ENCODE measurements around the gene CCT6A. TPM values are rescaled to one million over a fixed set of nuclear protein-coding genes. Genes with fewer than 3 reads are reported as not detected.
"Not testable (repeated sequence)": the region's sequence is repeated elsewhere in the genome, so short reads cannot be mapped to it uniquely, and the experiment has no call there.

The CCT6A gene
- polyA plus RNA-seq (ENCODE audit: insufficient read length in 3 of 3), result 100 to 1,000 TPM; 206 to 245 (median 233) TPM
- long read RNA-seq, donor 1, transcript CCT6A-201 (14 exons, 2,719 nt), result major isoform, 28 of 120 reads
- long read RNA-seq, donor 1, partial matches to known transcripts, result 84 of 120 reads
- long read RNA-seq, donor 1, other reads (novel, unspliced or antisense), result 0 of 120 reads
- long read RNA-seq, donor 2, transcript CCT6A-201 (14 exons, 2,719 nt), result major isoform, 28 of 101 reads
- long read RNA-seq, donor 2, partial matches to known transcripts, result 65 of 101 reads
- long read RNA-seq, donor 2, other reads (novel, unspliced or antisense), result 0 of 101 reads
- long read RNA-seq, donor 3, transcript CCT6A-201 (14 exons, 2,719 nt), result major isoform, 47 of 144 reads
- long read RNA-seq, donor 3, partial matches to known transcripts, result 94 of 144 reads
- long read RNA-seq, donor 3, other reads (novel, unspliced or antisense), result 0 of 144 reads
- long read RNA-seq, donor 4, transcript CCT6A-201 (14 exons, 2,719 nt), result major isoform, 24 of 65 reads
- long read RNA-seq, donor 4, transcript CCT6A-204 (2 exons, 745 nt), result minor isoform, 6 of 65 reads
- long read RNA-seq, donor 4, partial matches to known transcripts, result 32 of 65 reads
- long read RNA-seq, donor 4, other reads (novel, unspliced or antisense), result 0 of 65 reads
- long read RNA-seq, donor 5, result 0 reads
- long read RNA-seq, donor 6, transcript CCT6A-204 (2 exons, 745 nt), result minor isoform, 5 of 120 reads
- long read RNA-seq, donor 6, transcript CCT6A-201 (14 exons, 2,719 nt), result major isoform, 36 of 120 reads
- long read RNA-seq, donor 6, transcript CCT6A-209 (3 exons, 411 nt), result minor isoform, 7 of 120 reads
- long read RNA-seq, donor 6, partial matches to known transcripts, result 71 of 120 reads
- long read RNA-seq, donor 6, other reads (novel, unspliced or antisense), result 0 of 120 reads
- long read RNA-seq, donor 7, transcript CCT6A-201 (14 exons, 2,719 nt), result major isoform, 28 of 126 reads
- long read RNA-seq, donor 7, partial matches to known transcripts, result 92 of 126 reads
- long read RNA-seq, donor 7, other reads (novel, unspliced or antisense), result 0 of 126 reads
- long read RNA-seq, donor 8, result 0 reads
- long read RNA-seq, donor 9, transcript CCT6A-201 (14 exons, 2,719 nt), result major isoform, 43 of 73 reads
- long read RNA-seq, donor 9, partial matches to known transcripts, result 22 of 73 reads
- long read RNA-seq, donor 9, other reads (novel, unspliced or antisense), result 0 of 73 reads
- long read RNA-seq, donor 10, transcript CCT6A-201 (14 exons, 2,719 nt), result major isoform, 37 of 117 reads
- long read RNA-seq, donor 10, partial matches to known transcripts, result 73 of 117 reads
- long read RNA-seq, donor 10, other reads (novel, unspliced or antisense), result 0 of 117 reads
- long read RNA-seq, donor 11, transcript CCT6A-201 (14 exons, 2,719 nt), result major isoform, 35 of 63 reads
- long read RNA-seq, donor 11, partial matches to known transcripts, result 25 of 63 reads
- long read RNA-seq, donor 11, other reads (novel, unspliced or antisense), result 0 of 63 reads
- long read RNA-seq, donor 12, transcript CCT6A-204 (2 exons, 745 nt), result minor isoform, 6 of 59 reads
- long read RNA-seq, donor 12, transcript CCT6A-201 (14 exons, 2,719 nt), result major isoform, 19 of 59 reads
- long read RNA-seq, donor 12, partial matches to known transcripts, result 33 of 59 reads
- long read RNA-seq, donor 12, other reads (novel, unspliced or antisense), result 0 of 59 reads
- long read RNA-seq, donor 13, result 0 reads
- long read RNA-seq, donor 14, transcript CCT6A-201 (14 exons, 2,719 nt), result major isoform, 46 of 88 reads
- long read RNA-seq, donor 14, partial matches to known transcripts, result 35 of 88 reads
- long read RNA-seq, donor 14, other reads (novel, unspliced or antisense), result 0 of 88 reads
- long read RNA-seq, donor 15, transcript CCT6A-201 (14 exons, 2,719 nt), result major isoform, 15 of 31 reads
- long read RNA-seq, donor 15, partial matches to known transcripts, result 11 of 31 reads
- long read RNA-seq, donor 15, other reads (novel, unspliced or antisense), result 0 of 31 reads
- long read RNA-seq, donor 16, transcript CCT6A-201 (14 exons, 2,719 nt), result major isoform, 90 of 236 reads
- long read RNA-seq, donor 16, transcript CCT6A-204 (2 exons, 745 nt), result minor isoform, 26 of 236 reads
- long read RNA-seq, donor 16, transcript CCT6A-202 (13 exons, 2,529 nt), result minor isoform, 5 of 236 reads
- long read RNA-seq, donor 16, transcript CCT6A-209 (3 exons, 411 nt), result minor isoform, 6 of 236 reads
- long read RNA-seq, donor 16, partial matches to known transcripts, result 109 of 236 reads
- long read RNA-seq, donor 16, other reads (novel, unspliced or antisense), result 0 of 236 reads

- peak; percentile 89 to 98 (median 98) for DNase-seq (ENCODE audit: extremely low read depth in 1 of 11, low read depth in 9 of 11, low spot score in 4 of 11)
Measured at GRCh38 chr7:56051339-56052191, at the start of gene CCT6A, which contains the start of gene PSPH. Gene CCT6A (plus strand): TSS chr7:56051765. CDS start chr7:56051849, 84 bp downstream. Gene PSPH (minus strand): TSS chr7:56051444. CDS start chr7:56021212, 30,232 bp downstream.

GRCh38 chr7:56003749-56004148, 47.8 kb upstream of the CCT6A start:
- no peak for DNase-seq (ENCODE audit: extremely low read depth in 1 of 11, low read depth in 9 of 11, low spot score in 4 of 11)

- peak in 5 of 11 donors; percentile 6 to 15 (median 9) for DNase-seq (ENCODE audit: extremely low read depth in 1 of 11, low read depth in 9 of 11, low spot score in 4 of 11)
Measured at GRCh38 chr7:56007167-56007652, 44.4 kb upstream of the CCT6A start.

- no peak for DNase-seq (ENCODE audit: extremely low read depth in 1 of 11, low read depth in 9 of 11, low spot score in 4 of 11)
Measured at GRCh38 chr7:56007891-56008290, 43.7 kb upstream of the CCT6A start.

GRCh38 chr7:56009695-56010094, 41.9 kb upstream of the CCT6A start:
- no peak for DNase-seq (ENCODE audit: extremely low read depth in 1 of 11, low read depth in 9 of 11, low spot score in 4 of 11)

- DNase-seq (ENCODE audit: extremely low read depth in 1 of 11, low read depth in 9 of 11, low spot score in 4 of 11), result not testable (repeated sequence)
Measured at GRCh38 chr7:56017015-56017414, 34.5 kb upstream of the CCT6A start.

GRCh38 chr7:56019501-56019900, 32.1 kb upstream of the CCT6A start:
- DNase-seq (ENCODE audit: extremely low read depth in 1 of 11, low read depth in 9 of 11, low spot score in 4 of 11), result no peak

GRCh38 chr7:56023500-56023899, 28.1 kb upstream of the CCT6A start:
- no peak for DNase-seq (ENCODE audit: extremely low read depth in 1 of 11, low read depth in 9 of 11, low spot score in 4 of 11)

GRCh38 chr7:56026538-56026937, 25.0 kb upstream of the CCT6A start:
- no peak for DNase-seq (ENCODE audit: extremely low read depth in 1 of 11, low read depth in 9 of 11, low spot score in 4 of 11)

- DNase-seq (ENCODE audit: extremely low read depth in 1 of 11, low read depth in 9 of 11, low spot score in 4 of 11), result no peak
Measured at GRCh38 chr7:56028942-56029630, 22.5 kb upstream of the CCT6A start.

- no peak for DNase-seq (ENCODE audit: extremely low read depth in 1 of 11, low read depth in 9 of 11, low spot score in 4 of 11)
Measured at GRCh38 chr7:56030340-56030739, 21.2 kb upstream of the CCT6A start.

- not testable (repeated sequence) for DNase-seq (ENCODE audit: extremely low read depth in 1 of 11, low read depth in 9 of 11, low spot score in 4 of 11)
Measured at GRCh38 chr7:56031556-56031955, 20.0 kb upstream of the CCT6A start.

- not testable (repeated sequence) for DNase-seq (ENCODE audit: extremely low read depth in 1 of 11, low read depth in 9 of 11, low spot score in 4 of 11)
Measured at GRCh38 chr7:56032578-56032977, 19.0 kb upstream of the CCT6A start.

GRCh38 chr7:56033671-56034432, 17.7 kb upstream of the CCT6A start:
- DNase-seq (ENCODE audit: extremely low read depth in 1 of 11, low read depth in 9 of 11, low spot score in 4 of 11), result peak in 8 of 11 donors; percentile 46 to 67 (median 56)

- DNase-seq (ENCODE audit: extremely low read depth in 1 of 11, low read depth in 9 of 11, low spot score in 4 of 11), result no peak
Measured at GRCh38 chr7:56040730-56041129, 10.8 kb upstream of the CCT6A start.
